Measurements from ENCODE around the gene LDLRAD3. TPM values are rescaled to one million over a fixed set of nuclear protein-coding genes. Genes with fewer than 3 reads are reported as not detected.

The LDLRAD3 gene
- total RNA-seq, 1 donor, result 10.5 TPM

DNA sequence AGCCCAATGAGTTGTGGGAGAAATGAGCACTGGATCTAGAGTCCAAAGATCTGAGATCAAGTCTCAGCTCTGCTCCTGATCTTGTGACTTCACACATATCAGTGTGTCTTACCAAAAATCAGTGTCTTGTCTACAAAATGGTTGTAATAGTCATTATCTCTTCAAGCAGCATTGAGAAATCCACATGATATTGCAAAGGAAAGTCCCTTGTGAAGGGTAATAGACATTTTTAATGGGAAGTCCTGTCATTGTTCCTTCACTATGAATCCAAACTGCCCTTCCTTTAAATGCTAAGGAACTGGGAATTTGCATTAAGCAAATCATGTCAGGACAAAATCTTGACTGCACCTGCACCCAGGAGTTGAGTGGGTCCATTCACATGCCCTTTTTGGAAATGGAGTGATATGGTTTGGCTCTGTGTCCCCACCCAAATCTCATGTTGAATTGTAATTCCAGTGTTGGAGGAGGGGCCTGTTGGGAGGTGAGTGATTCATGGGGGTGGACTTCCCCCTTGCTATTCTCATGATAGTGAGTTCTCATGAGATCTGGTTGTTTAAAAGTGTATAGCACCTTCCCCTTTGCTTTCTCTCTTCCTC is 294.3 kb downstream of the LDLRAD3 start:
- H3K27me3 ChIP-seq (ENCODE audit: insufficient read depth, low read length), result peaks cover 7% of the 10 kb centered on the region
- TF ChIP-seq, protein P1, sequence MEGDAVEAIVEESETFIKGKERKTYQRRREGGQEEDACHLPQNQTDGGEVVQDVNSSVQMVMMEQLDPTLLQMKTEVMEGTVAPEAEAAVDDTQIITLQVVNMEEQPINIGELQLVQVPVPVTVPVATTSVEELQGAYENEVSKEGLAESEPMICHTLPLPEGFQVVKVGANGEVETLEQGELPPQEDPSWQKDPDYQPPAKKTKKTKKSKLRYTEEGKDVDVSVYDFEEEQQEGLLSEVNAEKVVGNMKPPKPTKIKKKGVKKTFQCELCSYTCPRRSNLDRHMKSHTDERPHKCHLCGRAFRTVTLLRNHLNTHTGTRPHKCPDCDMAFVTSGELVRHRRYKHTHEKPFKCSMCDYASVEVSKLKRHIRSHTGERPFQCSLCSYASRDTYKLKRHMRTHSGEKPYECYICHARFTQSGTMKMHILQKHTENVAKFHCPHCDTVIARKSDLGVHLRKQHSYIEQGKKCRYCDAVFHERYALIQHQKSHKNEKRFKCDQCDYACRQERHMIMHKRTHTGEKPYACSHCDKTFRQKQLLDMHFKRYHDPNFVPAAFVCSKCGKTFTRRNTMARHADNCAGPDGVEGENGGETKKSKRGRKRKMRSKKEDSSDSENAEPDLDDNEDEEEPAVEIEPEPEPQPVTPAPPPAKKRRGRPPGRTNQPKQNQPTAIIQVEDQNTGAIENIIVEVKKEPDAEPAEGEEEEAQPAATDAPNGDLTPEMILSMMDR (IDR thresholded peaks at IDR 0.05; ENCODE audit: extremely low read depth, low read depth, low read length), result no peak
- H3K27ac ChIP-seq (ENCODE audit: low read depth, low read length), result no peak overlapping the region

DNA sequence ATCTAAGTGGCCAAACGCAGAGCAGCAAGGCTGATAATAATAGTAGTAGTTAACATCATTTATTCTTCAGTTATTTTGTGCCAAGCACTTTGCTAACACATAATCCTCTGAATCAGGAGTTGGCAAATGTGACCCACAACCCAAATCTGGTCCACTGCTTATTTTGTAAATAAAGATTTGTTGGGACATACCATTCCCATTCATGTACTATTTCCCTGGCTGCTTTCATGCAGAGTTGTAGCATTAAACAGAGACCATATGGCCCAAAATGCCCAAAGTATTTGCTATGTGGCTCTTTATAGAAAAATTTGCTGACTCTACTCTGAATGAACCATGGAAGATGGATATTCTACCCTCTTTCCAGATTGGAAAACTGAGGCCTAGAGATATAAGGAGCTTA is 295.0 kb downstream of the LDLRAD3 start:
- Histone ChIP-seq H3K79me2 (ENCODE audit: insufficient read depth, low read length) (no peaks in the 10 kb centered on the region), H3K36me3 (ENCODE audit: insufficient read depth, low read length) (no peaks in the 10 kb centered on the region), H3K4me1 (ENCODE audit: insufficient read depth, low read length) (no peaks in the 10 kb centered on the region), H2AFZ (ENCODE audit: low read length) (no peak overlapping the region), H3K9me3 (ENCODE audit: low read depth, low read length) (no peaks in the 10 kb centered on the region), H4K20me1 (ENCODE audit: insufficient read depth, low read length) (no peaks in the 10 kb centered on the region), H3K27me3 (ENCODE audit: insufficient read depth, low read length) (peaks cover 7% of the 10 kb centered on the region), H3K27ac (ENCODE audit: low read depth, low read length) (no peak overlapping the region), H3K4me2 (ENCODE audit: insufficient read depth, low read length) (no peak overlapping the region), H3K4me3 (ENCODE audit: insufficient read depth, low read length) (no peak overlapping the region)
- TF ChIP-seq, protein P1 (IDR thresholded peaks at IDR 0.05; ENCODE audit: extremely low read depth, low read depth, low read length), result no peak
- DNase-seq (ENCODE audit: insufficient read length, low spot score, missing footprints), result no peak

More for the DNA sequence above, 294.3 kb downstream of the LDLRAD3 start:
- H4K20me1 ChIP-seq (ENCODE audit: insufficient read depth, low read length), result no peaks in the 10 kb centered on the region
- no peaks in the 10 kb centered on the region for H3K79me2 ChIP-seq (ENCODE audit: insufficient read depth, low read length)
- H3K9me3 ChIP-seq (ENCODE audit: low read depth, low read length), result no peaks in the 10 kb centered on the region
- no peak overlapping the region for H3K4me2 ChIP-seq (ENCODE audit: insufficient read depth, low read length)
- no peak overlapping the region for H2AFZ ChIP-seq (ENCODE audit: low read length)
- no peak for DNase-seq (ENCODE audit: insufficient read length, low spot score, missing footprints)
- no peaks in the 10 kb centered on the region for H3K36me3 ChIP-seq (ENCODE audit: insufficient read depth, low read length)
- no peak overlapping the region for H3K4me3 ChIP-seq (ENCODE audit: insufficient read depth, low read length)
- no peaks in the 10 kb centered on the region for H3K4me1 ChIP-seq (ENCODE audit: insufficient read depth, low read length)

DNA sequence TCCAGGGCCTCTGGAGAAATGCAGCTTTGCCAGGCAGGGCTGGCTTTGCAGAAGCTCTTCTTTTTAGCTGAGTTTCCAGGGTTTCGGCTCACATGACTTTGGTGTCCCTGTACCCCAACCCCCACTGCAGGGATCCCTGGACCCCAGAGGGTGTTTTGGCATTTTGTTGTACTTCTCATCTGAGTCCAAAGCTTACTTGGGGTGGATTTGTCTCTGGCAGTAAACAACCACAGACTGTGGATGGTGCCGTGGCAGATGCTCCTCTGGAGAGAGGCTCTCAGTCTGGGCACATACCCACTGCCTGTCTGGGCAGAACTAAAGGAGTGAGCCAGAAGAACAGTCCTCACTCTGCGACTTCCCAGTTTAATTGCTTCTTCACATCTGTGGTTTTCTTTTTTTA is 295.8 kb downstream of the LDLRAD3 start:
- TF ChIP-seq, protein P1 (IDR thresholded peaks at IDR 0.05; ENCODE audit: extremely low read depth, low read depth, low read length), result no peak
- H3K4me2 ChIP-seq (ENCODE audit: insufficient read depth, low read length), result no peak overlapping the region
- no peak overlapping the region for H3K4me3 ChIP-seq (ENCODE audit: insufficient read depth, low read length)
- no peak overlapping the region for H2AFZ ChIP-seq (ENCODE audit: low read length)
- H3K4me1 ChIP-seq (ENCODE audit: insufficient read depth, low read length), result no peaks in the 10 kb centered on the region
- H3K27me3 ChIP-seq (ENCODE audit: insufficient read depth, low read length), result peaks cover 7% of the 10 kb centered on the region
- no peaks in the 10 kb centered on the region for H3K9me3 ChIP-seq (ENCODE audit: low read depth, low read length)
- H3K79me2 ChIP-seq (ENCODE audit: insufficient read depth, low read length), result no peaks in the 10 kb centered on the region
- H4K20me1 ChIP-seq (ENCODE audit: insufficient read depth, low read length), result no peaks in the 10 kb centered on the region
- H3K27ac ChIP-seq (ENCODE audit: low read depth, low read length), result no peak overlapping the region
- DNase-seq (ENCODE audit: insufficient read length, low spot score, missing footprints), result no peak
- H3K36me3 ChIP-seq (ENCODE audit: insufficient read depth, low read length), result no peaks in the 10 kb centered on the region

DNA sequence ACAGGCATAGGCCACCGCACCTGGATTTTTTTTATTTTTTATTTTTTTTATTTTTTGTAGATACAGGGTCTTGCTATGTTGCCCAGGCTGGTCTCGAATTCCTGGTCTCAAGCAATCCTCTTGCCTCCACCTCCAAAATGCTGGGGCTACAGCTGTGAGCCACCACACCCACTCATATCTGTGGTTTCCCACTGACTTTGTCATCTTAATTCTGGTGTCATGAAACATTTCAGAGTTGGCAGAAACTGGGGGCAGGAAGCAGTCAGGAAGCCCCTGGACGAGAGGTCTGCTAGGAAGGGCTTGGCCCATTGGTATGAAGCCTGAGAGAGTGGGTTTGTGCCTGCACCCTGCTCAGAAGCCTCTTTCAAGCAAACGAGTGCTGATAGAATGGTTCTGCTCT is 296.3 kb downstream of the LDLRAD3 start:
- no peak for DNase-seq (ENCODE audit: insufficient read length, low spot score, missing footprints)
- TF ChIP-seq, protein P1 (IDR thresholded peaks at IDR 0.05; ENCODE audit: extremely low read depth, low read depth, low read length), result no peak
- no peaks in the 10 kb centered on the region for H3K4me1 ChIP-seq (ENCODE audit: insufficient read depth, low read length)
- H2AFZ ChIP-seq (ENCODE audit: low read length), result no peak overlapping the region
- peaks cover 5% of the 10 kb centered on the region for H3K27me3 ChIP-seq (ENCODE audit: insufficient read depth, low read length)
- H3K4me3 ChIP-seq (ENCODE audit: insufficient read depth, low read length), result no peak overlapping the region
- H3K4me2 ChIP-seq (ENCODE audit: insufficient read depth, low read length), result no peak overlapping the region
- no peaks in the 10 kb centered on the region for H3K9me3 ChIP-seq (ENCODE audit: low read depth, low read length)
- H4K20me1 ChIP-seq (ENCODE audit: insufficient read depth, low read length), result no peaks in the 10 kb centered on the region
- H3K36me3 ChIP-seq (ENCODE audit: insufficient read depth, low read length), result no peaks in the 10 kb centered on the region
- H3K79me2 ChIP-seq (ENCODE audit: insufficient read depth, low read length), result no peaks in the 10 kb centered on the region
- H3K27ac ChIP-seq (ENCODE audit: low read depth, low read length), result no peak overlapping the region

All from osteoblast (primary cell).